Fibroblast of peridontal ligament (primary cell): ENCODE measurements around the gene BTG3.

ENCODE experiments used
- DNase-seq: peaks from one replicate; pipeline ENCODE4 v3.0.0-alpha.2; 2010; ENCODE audit errors: extremely low read depth

The BTG3 gene

DNA sequence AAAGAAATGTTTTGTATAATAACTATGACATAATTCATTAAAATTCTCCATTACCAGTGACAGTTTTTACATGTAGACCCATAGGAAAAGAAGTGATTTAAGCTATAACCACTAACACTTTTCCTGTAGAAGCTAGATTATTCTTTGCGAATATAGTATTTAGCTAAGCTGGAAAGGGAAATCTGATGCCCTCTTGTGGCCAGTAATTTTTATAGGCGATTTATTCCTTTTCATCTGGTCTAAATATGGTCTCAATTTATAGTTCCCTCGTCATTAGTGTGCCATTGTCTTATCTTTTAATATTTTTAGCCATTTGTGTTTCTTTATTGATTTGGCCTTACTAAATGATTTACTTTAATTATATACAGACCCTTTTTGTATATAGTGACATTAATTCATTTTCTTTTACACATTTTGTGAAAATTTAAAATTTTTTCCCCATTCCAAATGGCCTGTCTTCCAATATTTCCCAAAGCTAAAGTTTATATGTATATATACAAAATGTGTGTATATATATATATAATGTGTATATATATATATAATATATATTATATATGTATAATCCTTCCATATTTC lies 26.7 kb downstream of the BTG3 start:
- DNase-seq = peak; percentile 79

DNA sequence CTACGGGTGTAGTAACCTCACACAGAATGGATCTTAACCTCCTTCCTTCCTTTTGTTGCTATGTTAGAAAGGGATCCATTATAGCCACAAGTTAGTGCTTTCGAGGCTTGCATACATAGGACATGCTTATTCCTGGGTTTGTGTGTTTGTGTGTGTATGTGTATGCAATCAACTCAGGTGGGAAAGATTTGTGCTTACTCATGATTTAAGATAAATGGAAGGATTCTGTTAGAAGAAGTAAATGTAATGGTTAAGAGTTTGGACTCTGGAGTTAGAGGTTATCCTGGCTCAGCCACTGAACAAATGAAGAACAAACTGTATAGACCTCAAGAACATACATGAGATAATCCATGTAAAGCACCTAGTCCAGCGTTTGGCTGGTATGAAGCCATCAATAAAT lies 28.8 kb downstream of the BTG3 start:
- no peak for DNase-seq

DNA sequence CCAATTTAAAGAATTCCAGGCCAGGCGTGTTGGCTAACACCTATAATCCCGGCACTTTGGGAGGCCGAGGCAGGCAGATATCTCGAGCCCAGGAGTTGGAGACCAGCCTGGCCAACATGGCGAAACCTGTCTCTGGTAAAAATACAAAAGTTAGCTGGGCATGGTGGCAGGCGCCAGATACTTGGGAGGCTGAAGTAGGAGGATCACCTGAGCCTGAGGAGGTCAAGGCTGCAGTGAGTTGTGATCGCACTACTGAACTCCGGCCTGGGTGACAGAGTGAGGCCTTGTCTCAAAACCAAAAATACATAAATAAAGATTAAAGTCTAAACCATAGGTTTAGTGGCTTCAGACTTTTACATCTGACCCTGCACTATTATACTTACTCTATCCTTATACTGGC lies 32.4 kb downstream of the BTG3 start:
- DNase-seq = no peak

DNA sequence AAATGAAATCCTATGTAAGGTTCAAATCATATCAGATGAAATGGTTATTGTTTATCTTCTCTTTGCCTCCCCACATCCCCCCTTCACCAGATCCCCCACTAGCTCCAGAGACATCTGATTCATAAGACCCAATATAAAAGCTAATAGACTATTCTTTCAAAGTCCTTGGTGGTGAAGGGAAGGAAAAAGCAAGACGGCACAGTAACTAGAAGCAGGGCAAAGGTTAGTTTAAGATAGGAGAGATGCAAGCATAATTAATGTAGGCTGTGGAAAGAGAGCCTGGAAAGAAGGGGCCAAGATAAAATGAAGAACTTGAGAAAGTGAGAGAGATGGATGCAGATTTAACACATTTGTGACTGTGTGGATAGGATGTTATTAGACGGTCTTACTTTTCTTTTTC lies 33.8 kb downstream of the BTG3 start:
- no peak for DNase-seq

DNA sequence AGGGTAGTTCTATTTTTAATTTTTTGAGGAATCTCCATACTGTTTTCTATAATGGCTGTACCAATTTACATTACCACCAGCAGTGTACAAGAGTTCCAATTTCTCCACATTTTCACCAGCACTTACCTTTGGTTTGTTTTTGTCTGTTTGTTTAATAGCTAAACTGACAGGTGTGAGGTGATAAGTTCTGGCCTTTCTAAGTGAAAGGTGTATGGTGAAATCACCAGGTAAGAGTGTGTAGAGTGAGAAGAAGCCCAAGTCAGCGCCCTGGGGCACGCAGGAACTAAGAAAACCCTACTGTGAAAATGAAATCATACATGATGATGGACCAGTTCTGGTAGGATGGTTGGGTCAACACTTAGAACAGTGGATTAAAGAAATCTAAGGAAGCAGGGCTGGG lies 34.5 kb downstream of the BTG3 start:
- no peak for DNase-seq

DNA sequence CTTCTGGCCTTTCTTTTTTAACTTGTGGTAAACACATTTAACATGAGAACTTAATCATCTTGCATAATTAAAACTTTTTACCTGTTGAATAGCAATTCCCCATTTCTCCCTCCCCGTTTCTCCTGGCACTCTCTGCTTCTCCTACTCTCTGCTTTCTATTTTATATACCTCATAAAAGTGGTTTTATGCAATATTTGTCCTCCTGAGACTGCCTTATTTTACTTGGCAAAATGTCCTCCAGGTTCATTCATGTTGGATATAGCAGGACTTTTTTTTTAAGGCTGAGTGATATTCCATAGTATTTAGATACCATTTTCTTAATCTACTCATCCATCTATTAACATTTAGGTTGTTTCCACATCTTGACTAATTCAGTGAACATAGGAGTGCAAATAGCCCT lies 35.0 kb downstream of the BTG3 start:
- no peak for DNase-seq

DNA sequence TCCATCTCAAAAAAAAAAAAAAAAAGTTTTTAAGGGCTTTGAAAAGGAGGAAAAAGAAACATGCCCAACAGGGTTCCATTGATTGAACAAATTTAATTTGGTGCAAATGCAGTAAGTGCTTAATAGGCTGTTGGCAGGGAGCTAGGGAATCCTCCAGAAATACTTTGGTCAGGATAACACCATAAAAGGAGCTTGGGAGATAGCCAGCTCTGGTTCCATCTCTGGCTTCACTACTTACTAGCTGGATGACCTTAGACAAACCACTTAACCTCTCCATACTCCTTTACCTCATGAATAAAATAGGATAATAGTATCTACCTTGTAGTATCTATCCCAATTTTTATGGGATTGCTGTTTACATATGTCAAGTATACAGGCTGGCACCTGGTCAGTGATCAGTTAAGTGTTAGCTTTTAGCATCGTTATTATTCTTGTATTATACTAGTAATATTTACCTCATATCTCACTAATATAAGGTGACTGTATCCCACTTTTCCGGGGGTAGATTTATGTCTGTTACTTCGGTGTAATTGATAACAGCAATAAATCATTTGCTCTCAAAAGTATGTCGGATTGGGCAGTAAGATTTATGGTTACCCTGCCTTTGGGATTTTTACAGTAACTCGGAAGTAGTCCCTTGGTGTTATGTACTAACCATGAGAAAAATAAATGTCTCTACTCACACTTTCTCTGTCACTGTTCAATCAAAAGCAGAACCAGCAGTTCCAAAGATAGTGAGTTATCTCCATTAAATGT lies 36.4 kb downstream of the BTG3 start:
- no peak for DNase-seq

DNA sequence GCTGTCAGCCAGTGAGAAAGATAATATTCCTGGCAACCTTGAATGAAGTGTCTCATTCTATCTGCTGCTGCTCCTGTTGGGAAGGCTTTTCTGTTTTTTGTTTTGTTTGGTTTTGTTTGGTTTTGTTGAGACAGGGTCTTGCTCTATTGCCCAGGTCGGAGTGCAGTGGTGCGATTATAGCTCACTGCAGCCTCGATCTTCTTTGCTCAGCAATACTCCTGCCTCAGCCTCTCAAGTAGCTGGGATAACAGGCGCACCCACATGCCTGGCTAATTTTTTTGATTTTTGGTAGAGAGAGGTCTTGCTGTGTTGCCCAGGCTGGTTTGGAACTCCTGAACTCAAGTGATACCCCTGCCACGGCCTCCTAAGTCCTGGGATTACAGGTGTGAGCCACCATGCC lies 37.6 kb downstream of the BTG3 start:
- DNase-seq = no peak

DNA sequence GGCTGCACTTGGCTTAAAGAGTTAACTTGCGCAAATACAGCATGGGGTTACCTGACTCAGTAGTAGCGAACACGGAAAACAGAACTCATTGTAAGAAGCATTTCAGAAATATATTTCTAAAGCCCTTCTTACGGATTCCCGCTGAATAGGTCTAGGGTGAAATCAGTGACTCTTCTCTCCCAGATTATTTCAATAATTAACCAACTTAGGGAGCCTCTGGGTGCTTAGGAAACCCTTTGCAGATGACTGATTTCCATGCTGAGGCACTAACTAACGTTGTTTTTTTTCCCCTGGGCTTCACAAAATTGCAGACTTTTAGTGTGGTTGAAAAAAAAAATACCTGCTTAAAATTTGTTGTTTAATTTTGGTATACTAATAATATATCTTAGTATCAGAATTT lies 40.3 kb downstream of the BTG3 start:
- DNase-seq = no peak

DNA sequence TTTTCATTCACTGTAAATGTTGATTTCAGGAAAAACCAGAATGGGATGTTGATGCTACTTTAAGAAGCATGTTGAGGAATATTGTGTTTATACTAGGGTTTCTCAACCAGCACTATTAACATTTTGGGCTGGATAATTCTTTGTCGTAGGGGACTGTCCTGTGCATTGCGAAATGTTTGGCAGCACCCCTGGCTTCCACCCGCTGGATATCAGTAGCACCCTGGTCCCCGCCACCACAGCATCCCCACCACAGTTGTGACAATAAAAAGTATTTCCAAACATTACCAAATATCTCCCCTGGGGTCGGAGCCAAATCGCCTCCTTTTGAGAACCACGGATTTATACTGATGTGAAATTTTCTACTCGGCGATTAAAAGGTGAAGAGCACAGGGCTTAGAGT lies 41.9 kb downstream of the BTG3 start:
- DNase-seq = no peak

DNA sequence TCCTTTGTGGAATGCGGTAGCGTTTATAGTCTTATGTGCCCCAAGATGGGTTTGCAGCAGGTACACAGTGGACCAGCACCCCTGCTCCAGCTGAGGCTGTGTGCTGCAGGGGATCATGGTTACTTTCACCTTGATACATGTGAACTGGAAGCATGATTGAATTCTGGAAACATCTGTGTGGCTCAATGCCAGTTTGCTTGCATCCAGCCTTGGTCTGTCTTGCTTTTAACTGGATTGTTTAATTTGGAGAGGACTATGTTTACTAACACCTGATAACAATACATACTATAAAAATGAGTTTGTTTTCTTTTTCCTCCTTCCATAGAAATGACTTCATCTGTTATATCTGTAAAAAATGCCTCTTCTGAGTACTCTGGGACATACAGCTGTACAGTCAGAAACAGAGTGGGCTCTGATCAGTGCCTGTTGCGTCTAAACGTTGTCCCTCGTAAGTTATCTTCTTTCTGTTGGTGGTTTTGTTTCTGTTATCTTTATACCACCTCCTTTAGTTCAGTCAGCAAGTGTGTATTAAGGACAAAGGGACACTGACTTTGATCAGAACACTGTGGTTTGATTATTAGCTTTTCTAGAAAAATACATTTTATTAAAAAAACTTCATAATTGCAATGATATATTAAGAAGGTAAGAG lies 52.2 kb downstream of the BTG3 start:
- DNase-seq = no peak

DNA sequence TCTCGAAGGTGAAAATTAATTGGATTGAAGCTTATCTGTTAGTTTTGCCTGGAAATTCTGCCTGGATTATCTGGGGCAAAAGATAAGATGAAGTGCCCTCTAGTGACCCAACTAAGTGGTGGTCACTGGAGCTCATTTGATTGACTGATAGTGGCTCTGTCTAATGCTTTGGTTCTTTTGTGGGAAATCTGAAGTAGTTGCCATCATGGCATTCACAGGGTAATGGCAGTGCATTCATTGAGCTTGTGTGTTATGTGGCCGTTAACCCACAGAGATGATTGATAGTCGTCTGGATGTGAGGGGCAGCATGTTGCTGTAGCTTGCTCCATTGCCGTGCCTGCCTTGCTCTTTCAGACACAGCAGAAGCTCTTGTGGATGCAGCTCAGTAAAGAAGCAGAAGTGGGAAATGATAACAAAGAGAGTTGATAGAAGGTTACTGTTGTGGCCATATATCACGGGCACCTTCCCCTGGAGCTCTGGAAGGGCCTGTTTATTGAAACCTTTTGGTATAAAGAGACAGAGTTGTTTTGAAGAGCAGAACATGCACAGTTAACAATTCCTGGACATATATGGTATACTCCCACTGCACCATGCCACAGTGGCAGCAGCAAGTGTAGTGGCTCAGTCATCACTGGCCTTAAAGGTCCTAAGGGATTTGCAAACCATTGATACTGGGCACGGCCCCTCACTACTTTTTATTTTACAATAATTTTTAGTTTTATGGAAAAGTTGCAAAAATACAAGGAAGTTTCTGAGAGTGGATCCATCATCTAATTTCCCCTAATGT lies 57.8 kb downstream of the BTG3 start:
- DNase-seq = peak; percentile 45

DNA sequence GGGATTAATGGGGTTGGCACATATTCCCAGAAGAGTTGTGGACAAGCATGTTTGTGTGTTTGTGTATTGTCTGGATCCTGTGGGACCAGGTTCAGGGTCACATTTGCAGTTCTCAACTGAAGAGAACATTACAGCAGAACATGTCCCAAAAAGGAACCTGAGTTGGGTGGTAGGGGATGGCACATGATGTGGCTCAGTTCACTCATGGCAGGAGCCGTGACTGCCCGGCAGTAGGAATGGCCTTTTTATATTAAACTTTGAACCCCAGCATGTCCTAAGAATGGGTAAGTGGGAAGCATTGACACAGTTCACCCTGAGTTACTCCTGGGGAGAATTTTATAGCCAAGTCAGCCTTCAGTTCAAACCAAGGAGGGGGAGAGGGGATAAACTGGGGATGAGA lies 58.6 kb downstream of the BTG3 start:
- DNase-seq = no peak

DNA sequence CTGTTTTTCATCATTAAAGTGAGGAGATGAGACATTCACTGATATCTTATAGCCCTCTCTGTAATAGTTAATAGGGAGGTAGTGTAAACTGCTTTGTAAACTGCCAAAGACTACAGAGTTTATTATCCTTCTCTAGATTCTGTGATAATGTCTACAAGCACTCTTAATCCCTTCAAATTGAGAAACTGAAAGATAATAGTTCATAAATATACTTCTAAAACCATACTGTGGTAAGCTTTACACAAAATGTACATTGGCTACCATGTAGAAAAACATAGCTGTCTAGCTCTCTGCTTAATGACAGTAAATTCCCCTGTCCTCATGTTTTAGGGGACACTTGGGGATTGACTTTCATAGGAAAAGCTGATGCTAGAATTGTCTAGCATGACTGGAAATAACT lies 60.3 kb downstream of the BTG3 start:
- DNase-seq = no peak

DNA sequence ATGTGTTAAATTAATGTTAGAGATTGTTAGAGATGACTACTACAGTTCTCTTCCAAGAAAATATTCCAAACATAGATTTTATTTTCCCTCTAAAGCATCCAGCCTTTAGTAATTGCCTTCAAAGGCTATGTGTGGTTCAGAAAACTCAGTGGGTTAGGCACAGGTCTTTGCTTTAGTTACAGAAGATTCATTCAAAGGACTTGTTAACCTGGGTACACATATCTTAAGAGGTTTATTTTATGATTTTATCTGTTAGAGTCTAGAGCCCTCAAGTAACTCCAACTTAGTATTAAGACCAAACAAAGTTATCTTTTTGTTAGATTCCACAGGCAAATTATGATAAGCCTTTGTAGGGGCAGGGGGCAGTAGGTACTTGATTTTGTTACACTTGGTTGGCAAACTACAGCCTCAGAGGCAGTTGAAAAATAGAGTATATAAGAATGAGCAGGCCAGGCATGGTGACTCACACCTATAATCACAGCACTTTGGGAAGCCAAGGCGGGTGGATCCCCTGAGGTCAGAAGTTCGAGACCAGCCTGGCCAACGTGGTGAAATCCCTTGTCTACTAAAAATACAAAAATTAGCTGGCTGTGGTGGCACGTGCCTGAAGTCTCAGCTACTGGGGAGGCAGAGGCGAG lies 61.9 kb downstream of the BTG3 start:
- no peak for DNase-seq

DNA sequence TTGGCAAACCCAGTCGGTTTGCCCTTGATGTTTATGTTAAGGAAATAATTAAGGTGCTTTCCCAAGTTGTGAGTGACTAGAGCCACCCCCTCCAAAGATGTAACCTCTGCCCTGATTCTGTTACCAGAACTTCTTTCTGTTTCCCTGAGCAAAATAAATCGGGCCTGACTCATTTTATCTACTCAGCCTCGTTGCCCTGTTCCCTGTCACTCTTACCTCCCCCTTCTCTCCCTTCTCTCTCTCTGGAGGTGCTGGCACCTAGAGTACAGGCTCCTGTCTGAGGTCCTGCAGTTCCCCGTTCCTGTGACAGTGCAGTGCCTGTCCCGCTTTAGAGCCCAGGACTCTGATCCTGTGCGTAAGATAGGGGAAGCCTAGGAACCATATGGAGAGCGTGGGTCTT lies 64.4 kb downstream of the BTG3 start:
- DNase-seq = no peak

DNA sequence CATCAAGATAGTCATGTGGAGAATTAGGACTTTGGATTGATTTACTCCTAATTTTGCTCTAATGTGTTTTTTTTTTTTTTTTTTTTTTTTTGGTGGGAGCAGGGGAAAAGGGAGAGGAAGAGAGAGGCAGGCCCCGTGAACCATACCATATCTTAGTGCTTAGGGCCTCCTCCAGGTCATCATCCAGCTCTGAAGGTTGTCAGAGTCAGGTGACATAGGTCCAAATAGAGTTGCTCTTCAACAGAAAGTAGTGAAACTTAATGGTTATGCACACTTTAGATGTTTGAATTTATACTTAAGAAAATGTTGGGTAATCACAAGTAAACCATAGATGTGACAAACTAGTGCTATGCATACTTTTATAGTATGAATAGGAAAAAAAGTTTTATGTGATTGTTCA lies 67.7 kb downstream of the BTG3 start:
- DNase-seq = no peak
